GM21515 (cell line): ENCODE data around the gene MGME1.

Source experiments
- ATAC-seq: cut with Tn5 transposase; IDR thresholded peaks from one replicate; pipeline ENCODE4 v1.9.1; 2021; ENCODE audit not compliant: unreplicated experiment

The MGME1 gene

GRCh38 chr20:17968366-17969277, at the start of gene MGME1, which contains the start of gene SNX5:
Gene MGME1 (plus strand): TSS chr20:17969018. CDS start chr20:17969860, 842 bp downstream.
Gene SNX5 (minus strand): TSS chr20:17968794. CDS start chr20:17968425, 369 bp downstream.
- ATAC-seq, result peak; percentile 80

DNA sequence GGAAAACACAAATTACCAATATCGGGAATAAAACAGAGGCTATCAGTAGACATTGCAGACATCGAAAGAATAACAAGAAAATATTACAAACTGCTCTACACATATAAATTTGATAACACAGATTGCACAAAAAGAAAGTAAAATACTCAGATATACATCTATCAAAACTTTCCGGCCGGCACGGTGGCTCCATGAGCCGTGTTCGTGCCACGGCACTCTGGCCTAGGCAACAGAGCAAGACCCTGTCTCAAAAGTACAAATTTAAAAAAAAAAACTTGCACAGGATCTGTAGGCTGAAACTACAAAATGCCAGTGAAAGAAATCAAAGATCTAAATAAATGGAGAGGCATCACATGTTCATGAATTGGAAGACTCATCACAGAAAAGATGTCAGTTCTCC, 49.7 kb upstream of the MGME1 start:
- no peak for ATAC-seq

- no peak for ATAC-seq
Observed at GRCh38 chr20:17921774-17922173, 47.0 kb upstream of the MGME1 start.

DNA sequence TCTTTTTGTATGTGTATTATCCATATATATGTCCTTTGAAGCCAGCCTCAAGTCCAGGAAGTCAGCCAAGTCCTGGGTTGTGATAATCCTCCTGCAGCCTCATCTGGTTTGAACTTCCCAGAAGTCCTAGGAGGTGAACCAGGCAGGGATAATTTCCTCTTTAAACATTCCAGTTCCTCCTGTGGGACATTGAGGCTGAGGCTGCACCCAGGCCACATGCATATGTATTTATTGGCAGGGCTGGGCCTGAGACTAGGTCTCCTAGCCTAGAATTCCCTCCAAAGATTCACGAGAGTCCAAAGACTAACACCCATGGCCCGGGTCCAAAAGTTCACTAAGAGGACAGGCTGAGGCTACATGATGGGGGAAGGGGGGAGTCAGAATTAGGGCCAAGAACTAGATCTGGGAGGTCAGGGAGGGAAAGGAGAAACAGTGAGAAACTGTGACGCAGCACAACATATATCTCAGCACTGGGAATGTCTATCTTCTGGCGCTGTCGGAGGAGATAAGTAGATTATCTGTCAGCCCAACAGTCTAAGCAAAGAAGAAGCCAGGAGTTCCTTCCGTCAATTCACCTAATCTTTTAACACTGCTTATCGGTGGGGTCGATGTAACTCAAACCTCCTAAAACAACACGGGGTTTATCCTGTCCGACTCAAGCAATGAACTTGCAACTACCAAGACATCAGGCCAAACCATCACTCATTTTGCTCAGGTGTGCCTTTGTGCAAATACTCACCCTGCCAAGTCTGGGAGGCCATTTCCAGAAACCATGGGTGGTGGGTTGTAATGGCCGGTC, 43.5 kb upstream of the MGME1 start:
- ATAC-seq, result no peak

DNA sequence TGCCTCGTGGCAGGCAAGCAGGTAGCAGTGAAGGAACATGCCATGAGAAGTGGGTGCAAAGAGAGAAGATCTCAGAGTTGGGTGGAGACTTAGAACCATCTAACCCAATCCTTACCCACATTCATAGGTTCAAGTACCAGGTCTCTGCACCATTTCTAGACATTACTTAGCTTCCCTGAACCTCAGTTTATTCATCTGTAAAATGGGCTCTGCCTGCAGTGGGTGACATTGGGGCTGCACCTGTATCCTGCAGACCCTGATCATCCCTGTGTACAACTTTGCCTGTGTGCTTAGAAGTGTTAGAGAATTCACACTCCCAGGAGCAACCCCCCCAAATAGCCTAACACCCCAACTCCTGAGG, 42.9 kb upstream of the MGME1 start:
- ATAC-seq, result no peak

- ATAC-seq, result no peak
Observed at GRCh38 chr20:17928211-17928611, 40.6 kb upstream of the MGME1 start.

GRCh38 chr20:17928633-17929311, 40.0 kb upstream of the MGME1 start:
- no peak for ATAC-seq

GRCh38 chr20:17931513-17931912, 37.3 kb upstream of the MGME1 start:
- no peak for ATAC-seq

DNA sequence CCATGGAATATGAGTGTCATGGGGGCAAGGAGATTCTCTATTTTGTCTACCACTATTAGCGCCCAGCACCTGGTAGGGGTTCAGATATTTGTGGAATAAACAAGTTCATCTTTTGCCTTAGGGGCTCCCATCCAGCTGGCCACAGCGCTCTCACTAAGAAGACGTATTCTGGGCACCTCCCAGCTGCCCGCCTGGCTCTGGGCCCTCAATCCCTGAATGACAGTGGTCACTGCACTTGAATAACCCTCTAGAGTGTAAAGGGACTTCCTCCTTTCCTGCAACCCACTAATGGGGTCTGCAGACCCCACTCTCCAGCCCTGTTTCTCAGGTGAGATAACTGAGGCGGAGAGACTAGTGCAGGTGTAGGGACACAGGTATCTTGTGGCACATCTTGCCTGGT, 36.4 kb upstream of the MGME1 start:
- no peak for ATAC-seq

GRCh38 chr20:17933121-17933520, 35.7 kb upstream of the MGME1 start:
- ATAC-seq, result no peak

- ATAC-seq, result no peak
Observed at GRCh38 chr20:17933711-17934110, 35.1 kb upstream of the MGME1 start.

DNA sequence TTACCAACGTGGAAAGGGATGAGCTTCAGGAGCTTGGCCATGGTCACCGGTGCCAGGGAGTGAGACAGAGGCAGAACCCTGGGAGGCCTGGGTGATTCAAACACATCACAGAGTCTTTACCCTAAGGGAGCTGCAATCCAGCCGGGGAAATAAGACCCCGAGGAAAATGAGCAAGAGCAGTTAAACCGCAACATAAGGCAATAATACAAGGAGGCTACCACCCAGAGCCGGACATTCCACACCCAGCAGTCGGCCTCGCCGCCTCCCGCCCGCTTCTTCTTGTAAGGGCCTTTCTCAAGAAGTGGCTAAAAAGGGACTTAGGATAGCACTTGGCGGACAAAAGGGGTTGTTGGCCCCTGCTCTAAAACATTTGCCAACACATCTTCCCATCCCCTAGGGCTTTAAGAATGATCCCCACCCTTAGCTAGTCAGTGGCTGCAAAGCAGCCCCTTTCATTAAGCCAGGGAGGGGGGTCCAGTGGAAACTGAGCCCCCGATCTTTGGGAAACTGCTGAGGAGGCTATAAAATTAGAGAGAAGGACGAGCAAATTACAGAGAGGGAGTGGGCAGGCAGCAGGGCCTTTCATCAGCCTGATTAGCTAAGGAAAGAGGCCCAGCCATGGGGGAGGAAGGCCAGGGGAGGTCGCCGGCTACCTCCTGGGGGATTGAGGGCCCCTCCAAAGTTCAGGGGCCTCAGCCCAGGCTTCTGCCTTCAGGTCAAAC, 34.5 kb upstream of the MGME1 start:
- ATAC-seq, result no peak

- ATAC-seq, result no peak
Observed at GRCh38 chr20:17935186-17935585, 33.6 kb upstream of the MGME1 start.

DNA sequence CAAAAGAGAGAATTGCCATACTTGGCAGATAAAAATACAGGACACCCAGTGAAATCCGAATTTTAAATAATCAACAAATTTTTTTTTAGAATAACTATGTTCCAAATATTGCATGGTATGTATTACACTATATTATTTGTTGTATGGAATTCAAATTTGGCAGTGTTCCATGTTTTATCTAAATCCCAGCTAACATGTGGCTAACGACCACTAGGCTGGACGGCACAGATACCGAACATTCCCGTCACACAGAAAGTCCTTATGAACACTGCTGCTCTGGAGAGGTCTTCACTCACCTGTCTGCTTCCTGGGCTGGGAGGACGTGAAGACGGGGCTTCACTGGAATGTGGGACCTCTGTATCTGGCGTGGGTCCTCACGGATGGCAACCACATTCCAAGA, 33.1 kb upstream of the MGME1 start:
- no peak for ATAC-seq

DNA sequence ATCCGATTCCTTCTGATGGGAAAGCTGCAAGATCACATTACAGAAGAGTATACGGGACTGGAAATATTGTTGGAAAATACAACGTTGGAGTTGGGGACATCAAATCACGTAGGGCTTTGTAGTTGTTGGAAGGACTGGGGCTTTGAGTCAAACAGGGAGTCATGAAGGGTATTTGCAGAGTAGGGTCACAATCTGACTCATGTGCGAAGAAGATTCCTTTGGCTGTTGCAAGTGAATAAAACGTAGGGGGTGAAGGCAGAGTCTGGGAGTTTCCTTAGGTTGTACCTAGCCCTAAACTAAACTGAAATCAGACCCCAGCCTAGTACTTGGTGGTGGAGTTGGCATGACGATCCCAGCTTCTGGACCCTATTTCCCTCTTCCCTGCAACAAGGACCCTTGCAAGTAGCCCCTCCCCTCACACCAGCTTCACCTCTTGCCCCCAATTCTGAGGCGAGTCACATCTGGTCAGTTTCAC, 32.5 kb upstream of the MGME1 start:
- ATAC-seq, result no peak

GRCh38 chr20:17936761-17937732, 31.8 kb upstream of the MGME1 start:
- ATAC-seq, result no peak

- peak; percentile 62 for ATAC-seq
Observed at GRCh38 chr20:17938871-17939619, 29.8 kb upstream of the MGME1 start.

DNA sequence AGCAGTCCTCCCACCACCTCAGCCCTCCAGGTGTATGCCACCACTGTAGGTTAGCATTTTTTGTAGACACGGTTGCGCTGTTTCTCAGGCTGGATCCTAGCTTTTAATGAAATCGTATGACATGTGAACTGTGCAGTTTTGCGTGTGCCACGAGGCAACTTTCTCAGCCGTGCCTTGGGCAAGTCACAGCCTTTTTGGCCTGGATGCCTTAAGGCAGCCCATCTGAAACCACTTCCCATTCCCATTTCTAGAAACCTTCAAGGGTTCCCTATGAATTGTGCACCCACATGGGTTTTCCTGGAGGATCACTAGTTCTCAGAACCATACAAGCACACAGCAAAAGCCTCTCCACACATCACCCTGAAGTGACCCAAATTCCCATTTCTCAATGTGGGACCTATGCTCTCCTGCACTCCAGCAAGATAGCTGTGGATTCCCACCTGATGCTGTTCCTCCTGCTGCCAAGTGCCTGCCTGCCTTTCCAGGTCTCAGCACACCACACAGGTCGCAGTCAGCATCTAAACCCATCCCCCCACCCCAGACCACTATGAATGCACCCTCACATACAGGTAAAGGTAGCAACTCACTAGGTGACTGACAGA, 29.1 kb upstream of the MGME1 start:
- ATAC-seq, result no peak
